D721Med (cell line): ENCODE results near the gene CFHR2.
"Not testable (repeated sequence)": the region's sequence is repeated elsewhere in the genome, so short reads cannot be mapped to it uniquely, and the experiment has no call there.

Source experiments
- DNase-seq: peaks from one replicate; pipeline ENCODE4 v3.0.0; 2011; ENCODE audit warnings: low spot score; ENCODE audit not compliant: insufficient read length
- FAIRE-seq: peaks from 2 replicates; lab custom pipeline; 2011; peaks lifted over from hg19 to GRCh38; lab: Jason Lieb, UNC
- CTCF ChIP-seq: IDR thresholded peaks from 2 replicates; pipeline ENCODE4 v1.5.1; 2012; ENCODE audit warnings: mild to moderate bottlenecking, control low read depth; ENCODE audit not compliant: insufficient read depth; ENCODE audit errors: missing control alignments

CFHR2 gene

DNA sequence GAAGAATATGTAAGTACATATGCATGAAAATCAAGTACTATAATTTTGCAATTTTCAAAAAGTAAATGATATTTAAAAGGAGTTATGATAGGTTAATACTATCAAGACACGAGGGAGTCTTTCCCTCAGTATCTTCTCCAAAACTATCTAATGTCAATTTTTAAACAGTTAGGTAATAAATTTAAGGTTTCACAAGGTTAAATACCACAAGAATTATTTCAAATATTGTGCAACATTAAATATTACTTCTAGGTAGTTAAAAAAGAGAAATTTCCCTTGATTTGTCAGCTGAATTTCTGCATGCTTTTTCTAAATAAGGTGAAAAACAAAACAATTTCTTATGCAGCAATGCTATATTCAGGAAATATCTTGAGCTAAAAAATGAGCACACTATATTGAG, 37.3 kb downstream of the CFHR2 start:
- no peak for TF ChIP-seq CTCF
- FAIRE-seq (peak; percentile 63), DNase-seq (no peak)

GRCh38 chr1:196982247-196982646, 38.7 kb downstream of the CFHR2 start:
- FAIRE-seq, DNase-seq: not testable (repeated sequence)

DNA sequence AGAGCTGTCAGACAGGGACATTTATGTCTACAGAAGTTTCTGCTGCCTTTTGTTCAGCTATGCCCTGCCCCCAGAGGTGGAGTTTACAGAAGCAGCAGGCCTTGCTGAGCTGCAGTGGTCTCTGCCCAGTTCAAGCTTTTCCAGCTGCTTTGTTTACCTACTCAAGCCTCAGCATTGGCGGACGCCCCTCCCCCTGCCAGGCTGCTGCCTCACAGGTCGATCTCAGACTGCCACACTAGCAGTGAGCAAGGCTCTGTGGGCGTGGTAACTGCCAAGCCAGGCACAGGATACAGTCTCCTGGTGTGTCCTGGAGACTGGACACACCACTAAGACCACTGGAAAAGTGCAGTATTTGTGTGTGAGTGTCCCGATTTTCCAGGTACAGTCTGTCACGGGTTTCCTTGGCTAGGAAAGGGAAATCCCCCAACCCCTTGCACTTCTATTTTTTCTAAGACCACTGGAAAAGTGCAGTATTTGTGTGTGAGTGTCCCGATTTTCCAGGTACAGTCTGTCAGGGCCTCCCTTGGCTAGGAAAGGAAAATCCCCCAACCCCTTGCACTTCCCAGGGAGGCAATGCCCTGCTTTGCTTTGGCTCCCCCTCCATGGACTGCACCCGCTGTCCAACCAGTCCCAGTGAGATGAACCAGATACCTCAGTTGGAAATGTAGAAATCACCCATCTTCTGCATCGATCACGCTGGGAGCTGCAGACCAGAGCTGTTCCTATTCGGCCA, 48.5 kb downstream of the CFHR2 start:
- not testable (repeated sequence) for DNase-seq, FAIRE-seq

DNA sequence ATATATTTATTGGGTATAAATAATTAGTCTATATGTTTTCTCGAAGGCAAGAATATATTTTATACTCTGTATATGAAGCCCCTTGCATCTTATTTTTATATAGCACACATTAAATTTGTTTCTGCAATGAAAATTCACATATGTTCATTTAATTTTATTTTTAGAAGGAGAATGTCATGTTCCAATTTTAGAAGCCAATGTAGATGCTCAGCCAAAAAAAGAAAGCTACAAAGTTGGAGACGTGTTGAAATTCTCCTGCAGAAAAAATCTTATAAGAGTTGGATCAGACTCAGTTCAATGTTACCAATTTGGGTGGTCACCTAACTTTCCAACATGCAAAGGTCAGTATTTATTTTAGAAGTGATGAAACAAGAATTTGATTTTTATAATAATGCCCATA, 50.4 kb downstream of the CFHR2 start:
- no peak for TF ChIP-seq CTCF
- FAIRE-seq = no peak
- DNase-seq = no peak

- FAIRE-seq (no peak), DNase-seq (no peak)
- no peak for TF ChIP-seq CTCF
These were observed 53.9 kb downstream of the CFHR2 start for GRCh38 chr1:196997423-196997822.

DNA sequence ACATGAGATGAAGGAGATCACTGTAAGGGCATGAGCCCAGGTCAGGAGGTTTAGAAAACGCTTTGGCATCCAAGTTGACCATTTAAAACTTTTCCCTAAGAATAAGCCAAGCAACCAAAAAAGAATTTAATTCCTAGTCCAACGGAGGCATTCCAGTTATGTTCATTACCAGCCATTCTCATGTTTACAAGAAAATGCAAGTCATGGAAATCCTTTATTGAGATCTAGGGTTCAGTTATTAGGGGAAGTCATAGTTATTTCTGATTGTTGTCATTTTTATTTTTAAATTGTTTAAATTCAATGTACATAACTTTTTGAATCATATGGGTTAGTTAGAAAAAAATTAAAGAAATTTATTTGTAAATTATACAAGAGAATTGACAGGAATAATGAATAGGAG, 58.3 kb downstream of the CFHR2 start:
- no peak for TF ChIP-seq CTCF
- DNase-seq (no peak), FAIRE-seq (no peak)

DNA sequence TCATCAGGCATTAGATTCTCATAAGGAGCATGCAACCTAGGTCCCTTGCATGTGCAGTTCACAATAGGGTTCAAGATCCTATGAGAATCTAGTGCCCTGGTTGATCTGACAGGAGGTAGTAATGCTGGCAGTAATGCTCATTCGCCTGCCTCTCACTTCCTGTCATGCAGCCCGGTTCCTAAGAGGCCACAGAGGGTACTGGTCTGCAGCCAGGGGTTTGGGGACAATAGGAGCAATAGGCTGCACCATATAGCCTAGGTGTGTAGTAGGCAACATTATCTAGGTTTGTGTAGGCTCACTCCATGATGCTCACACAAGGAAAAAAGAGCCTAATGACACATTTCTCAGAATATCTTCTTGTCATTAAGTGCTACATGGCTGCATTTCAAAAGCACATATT, 59.6 kb downstream of the CFHR2 start:
- no peak for TF ChIP-seq CTCF
- FAIRE-seq = no peak
- DNase-seq = no peak

DNA sequence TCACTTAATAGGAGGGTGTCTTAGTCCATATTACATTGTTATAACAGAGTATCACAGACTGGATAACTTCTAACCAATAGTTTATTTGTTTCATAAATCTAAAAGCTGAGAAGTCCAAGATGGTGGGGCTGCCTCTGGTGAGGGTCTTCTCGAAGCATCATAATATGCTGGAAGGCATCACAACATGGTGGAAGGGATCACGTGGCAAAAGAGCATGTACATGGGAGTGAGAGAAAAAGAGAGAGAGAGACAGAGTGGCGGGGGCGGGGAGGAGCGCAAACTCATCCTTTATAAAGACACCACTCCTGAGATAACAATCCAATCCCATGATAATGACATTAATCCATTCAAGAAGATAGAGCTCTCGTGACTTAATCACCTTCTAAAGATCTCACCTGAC, 65.3 kb downstream of the CFHR2 start:
- peak; percentile 41 for FAIRE-seq
- TF ChIP-seq CTCF = no peak

More for the DNA sequence above, 65.3 kb downstream of the CFHR2 start:
- no peak for DNase-seq
